DMS 273 treated with DMSO at 0.1 percent for 48 hours (cell line): ENCODE results near the gene LRR1.
"Not testable (repeated sequence)": the region's sequence is repeated elsewhere in the genome, so short reads cannot be mapped to it uniquely, and the experiment has no call there.

Experiments used
- DNase-seq: peaks from one replicate; lab custom pipeline; 2025; lab: John Stamatoyannopoulos, UW

Gene LRR1

GRCh38 chr14:49598485-49599300, at the start of gene LRR1:
LRR1 (plus strand) TSS chr14:49598940; CDS start chr14:49599021, 81 bp downstream.
- DNase-seq: peak; percentile 61

- no peak for DNase-seq
These were observed 49.3 kb upstream of the LRR1 start for GRCh38 chr14:49549446-49549845.

GRCh38 chr14:49549881-49550280, 48.9 kb upstream of the LRR1 start:
- DNase-seq: no peak

- DNase-seq: no peak
These were observed 48.2 kb upstream of the LRR1 start for GRCh38 chr14:49550286-49551184.

GRCh38 chr14:49551569-49551968, 47.2 kb upstream of the LRR1 start:
- no peak for DNase-seq

- DNase-seq: no peak
These were observed 45.6 kb upstream of the LRR1 start for GRCh38 chr14:49553106-49553505.

- no peak for DNase-seq
These were observed 44.8 kb upstream of the LRR1 start for GRCh38 chr14:49553892-49554291.

- DNase-seq: no peak
These were observed 38.6 kb upstream of the LRR1 start for GRCh38 chr14:49559979-49560768.

GRCh38 chr14:49566714-49567113, 32.0 kb upstream of the LRR1 start:
- no peak for DNase-seq

- no peak for DNase-seq
These were observed 29.5 kb upstream of the LRR1 start for GRCh38 chr14:49569281-49569680.

- DNase-seq: no peak
These were observed 24.7 kb upstream of the LRR1 start for GRCh38 chr14:49574038-49574437.

- no peak for DNase-seq
These were observed 20.6 kb upstream of the LRR1 start for GRCh38 chr14:49578141-49578540.

GRCh38 chr14:49579841-49580240, 18.9 kb upstream of the LRR1 start:
- DNase-seq: no peak

- no peak for DNase-seq
These were observed 17.3 kb upstream of the LRR1 start for GRCh38 chr14:49581209-49582112.

- DNase-seq: no peak
These were observed 16.4 kb upstream of the LRR1 start for GRCh38 chr14:49582113-49582977.

- no peak for DNase-seq
These were observed 15.1 kb upstream of the LRR1 start for GRCh38 chr14:49583629-49584028.

GRCh38 chr14:49584058-49584457, 14.7 kb upstream of the LRR1 start:
- DNase-seq: no peak

GRCh38 chr14:49584981-49585640, 13.6 kb upstream of the LRR1 start:
- DNase-seq: not testable (repeated sequence)

GRCh38 chr14:49585803-49586672, 12.7 kb upstream of the LRR1 start, which contains the start of gene RPS29:
RPS29 (minus strand) TSS chr14:49586380; CDS start chr14:49586346, 34 bp downstream.
- DNase-seq: peak; percentile 98
